Omental fat pad (tissue), 4 donors: ENCODE measurements around the gene SMIM32. TPM values are rescaled to one million over a fixed set of nuclear protein-coding genes. Genes with fewer than 3 reads are reported as not detected.

Experiments
- ATAC-seq: fragments of 150-250 bp; one replicate; pipeline ENCODE4 v1.9.1; 2016; ENCODE audit warnings: mild to moderate bottlenecking, moderate library complexity; ENCODE audit not compliant: low FRiP score
- DNase-seq: peaks from one replicate; pipeline ENCODE4 v3.0.0-alpha.2; 2019; ENCODE audit warnings: low spot score
- CTCF ChIP-seq, 3 donors: fragments of 450-650 bp; IDR thresholded peaks; one replicate each; pipeline ENCODE4 v1.5.1; 2016 to 2017; ENCODE audit warnings: antibody characterized with exemption in 3 of 3, mild to moderate bottlenecking in 3 of 3, moderate library complexity in 2 of 3
- total RNA-seq, 4 donors: library from RNA; depleted of rRNA; stranded (reverse); fragments of >200 nt; gene quantifications; one replicate each; pipeline ENCODE4 v1.1.0, GENCODE V29; 2016

Gene SMIM32
- total RNA-seq, 4 donors from 2014 or later, result not detected

GRCh38 chr5:136208916-136209315, 16.0 kb upstream of the SMIM32 start:
- ATAC-seq, result no peak
- TF ChIP-seq CTCF (IDR thresholded peaks at IDR 0.05), result no peak
- no peak for DNase-seq

GRCh38 chr5:136207631-136208030, 14.7 kb upstream of the SMIM32 start:
- TF ChIP-seq CTCF (IDR thresholded peaks at IDR 0.05), result no peak
- ATAC-seq, result no peak
- no peak for DNase-seq

- ATAC-seq, result no peak
- TF ChIP-seq CTCF (IDR thresholded peaks at IDR 0.05), result no peak
- no peak for DNase-seq
These were observed 13.4 kb upstream of the SMIM32 start for GRCh38 chr5:136206361-136206760.

GRCh38 chr5:136205941-136206340, 13.0 kb upstream of the SMIM32 start:
- DNase-seq (no peak), ATAC-seq (no peak)
- no peak for TF ChIP-seq CTCF (IDR thresholded peaks at IDR 0.05)

GRCh38 chr5:136205061-136205702, 12.2 kb upstream of the SMIM32 start:
- DNase-seq (no peak), ATAC-seq (no peak)
- no peak for TF ChIP-seq CTCF (IDR thresholded peaks at IDR 0.05)

GRCh38 chr5:136203303-136203922, 10.5 kb upstream of the SMIM32 start:
- DNase-seq (no peak), ATAC-seq (no peak)
- no peak for TF ChIP-seq CTCF (IDR thresholded peaks at IDR 0.05)
